Gastroesophageal sphincter (tissue), 4 donors: Measurements from ENCODE around the gene TUBA3D. TPM values are rescaled to one million over a fixed set of nuclear protein-coding genes. Genes with fewer than 3 reads are reported as not detected.
"Not testable (repeated sequence)": the region's sequence is repeated elsewhere in the genome, so short reads cannot be mapped to it uniquely, and the experiment has no call there.

Source experiments
- ATAC-seq: fragments of 150-250 bp; one replicate; pipeline ENCODE4 v1.9.1; 2016; ENCODE audit warnings: mild to moderate bottlenecking, moderate library complexity
- H3K27ac ChIP-seq, 4 donors: fragments of 200-600 bp; sonication (generic) in 3 of 4; 1 replicate in 3 of 4; 2 replicates in 1 of 4; pipeline ENCODE4 v1.5.1; 2016 to 2019
- H3K27me3 ChIP-seq: fragments of 200-600 bp; sonication (generic); one replicate; pipeline ENCODE4 v1.5.1; 2019
- H3K36me3 ChIP-seq, 2 donors: fragments of 200-600 bp; sonication (generic); one replicate each; pipeline ENCODE4 v1.5.1; 2019; ENCODE audit warnings: control low read depth in 1 of 2
- H3K4me1 ChIP-seq, 3 donors: fragments of 200-600 bp; sonication (generic); 1 replicate in 2 of 3; 2 replicates in 1 of 3; pipeline ENCODE4 v1.5.1; 2016 to 2019; ENCODE audit warnings: control low read depth in 2 of 3
- H3K4me3 ChIP-seq, 2 donors: fragments of 200-600 bp; sonication (generic); one replicate each; pipeline ENCODE4 v1.5.1; 2019; ENCODE audit warnings: mild to moderate bottlenecking in 1 of 2, moderate library complexity in 1 of 2
- H3K9me3 ChIP-seq, 3 donors: fragments of 200-600 bp; sonication (generic); one replicate each; pipeline ENCODE4 v1.5.1; 2017 to 2019; ENCODE audit warnings: control low read depth in 2 of 3
- CTCF ChIP-seq, 4 experiments: fragments of 200-600 bp in 2 of 4; fragments of 450-650 bp in 2 of 4; sonication (generic) in 1 of 4; IDR thresholded peaks; one replicate each; pipeline ENCODE4 v1.5.1; 2017 to 2019; ENCODE audit warnings: antibody characterized with exemption in 4 of 4, mild to moderate bottlenecking in 2 of 4, moderate library complexity in 2 of 4
- EP300 ChIP-seq: sonication (generic); formaldehyde crosslinking; IDR thresholded peaks from one replicate; pipeline ENCODE4 v1.6.1; 2017; ENCODE audit warnings: antibody characterized with exemption, mild to moderate bottlenecking
- POLR2A ChIP-seq, 2 donors: fragments of 450-650 bp; IDR thresholded peaks; one replicate each; pipeline ENCODE4 v1.6.1; 2017; ENCODE audit warnings: antibody characterized with exemption in 2 of 2, mild to moderate bottlenecking in 2 of 2, moderate library complexity in 1 of 2
- POLR2AphosphoS5 ChIP-seq: sonication (generic); formaldehyde crosslinking; IDR thresholded peaks from one replicate; pipeline ENCODE4 v1.6.1; 2017; ENCODE audit warnings: antibody characterized with exemption
- WGBS, 2 donors: methylation state at CpG; one replicate each; pipeline ENCODE4 v1.1.5; 2018; ENCODE audit warnings: low coverage in 1 of 2; 5-methylcytosine and 5-hydroxymethylcytosine counted together
- total RNA-seq, 4 donors: library from RNA; depleted of rRNA; stranded (reverse); fragments of >200 nt; gene quantifications; one replicate each; pipeline ENCODE4 v1.1.0, GENCODE V29; 2016

The TUBA3D gene
- total RNA-seq, 4 donors from 2014 or later = not detected

DNA sequence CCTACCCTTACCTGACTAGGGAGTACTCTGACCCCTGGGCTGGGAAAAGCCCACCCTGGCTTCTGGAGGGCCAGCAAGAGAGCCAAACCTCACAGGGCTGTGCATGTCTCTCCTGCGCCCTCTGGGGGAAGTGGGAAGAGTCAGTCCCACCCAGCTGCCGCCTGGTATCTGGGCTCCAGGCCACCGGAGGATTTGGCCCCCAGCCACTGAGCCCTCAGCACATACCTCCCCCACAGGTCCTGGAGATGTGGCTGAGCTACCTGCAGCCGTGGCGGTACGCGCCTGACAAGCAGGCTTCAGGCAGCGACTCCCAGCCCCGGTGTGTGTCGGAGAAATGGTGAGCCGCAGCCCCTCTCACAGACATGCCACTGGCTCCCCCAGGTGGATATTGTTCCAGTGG lies 40.7 kb downstream of the TUBA3D start:
- TF ChIP-seq CTCF (IDR thresholded peaks at IDR 0.05) = peak in 1 of 4 experiments; percentile 25

DNA sequence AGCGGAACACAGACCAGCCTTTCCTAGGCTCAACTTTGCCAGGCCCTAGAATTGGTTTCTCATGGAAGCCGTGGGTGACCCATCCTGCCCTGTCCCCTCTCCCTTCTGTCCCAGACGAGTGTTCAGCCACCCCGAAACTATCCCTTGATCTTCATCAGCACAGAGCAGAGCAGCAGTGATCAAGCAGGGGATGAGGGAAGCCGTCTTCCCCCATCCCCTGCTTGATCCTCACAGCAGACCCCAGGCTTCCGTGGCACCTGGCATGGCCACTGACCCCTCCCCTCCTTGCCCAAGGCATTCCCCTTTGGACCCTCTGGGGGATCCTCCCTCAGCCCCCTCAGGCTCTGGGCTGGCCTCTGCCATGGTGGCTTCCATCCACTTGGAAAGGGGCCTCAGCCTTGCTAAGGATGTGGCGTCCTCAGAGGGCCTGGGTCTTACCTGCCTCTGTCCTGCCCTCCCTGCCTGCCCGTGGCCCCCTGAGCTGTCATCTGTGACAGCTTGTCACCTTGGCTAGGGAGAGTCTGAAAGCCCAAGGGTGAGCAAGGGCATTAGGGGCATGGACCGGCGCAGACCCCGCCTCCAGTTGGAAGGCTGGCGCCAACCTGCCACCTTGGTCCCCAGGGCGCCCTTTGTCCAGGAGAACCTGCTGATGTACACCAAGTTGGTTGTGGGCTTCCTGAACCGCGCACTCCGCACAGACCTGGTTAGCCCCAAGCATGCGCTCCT lies 41.4 kb downstream of the TUBA3D start:
- ATAC-seq = no peak
- peaks cover 0 to 90% of the 10 kb centered on the region in 2 donors for H3K36me3 ChIP-seq
- TF ChIP-seq POLR2A (IDR thresholded peaks at IDR 0.05) (no peak), POLR2AphosphoS5 (no peak), EP300 (no peak), CTCF (IDR thresholded peaks at IDR 0.05) (no peak)
- no peaks in the 10 kb centered on the region for H3K27me3 ChIP-seq
- H3K4me1 ChIP-seq = no peaks in the 10 kb centered on the region
- 91% methylated on average over 4 of the region's 17 CpGs; no CpG with 5 or more reads in 1 of the 2 donors for WGBS, 2 donors
- no peaks in the 10 kb centered on the region for H3K9me3 ChIP-seq
- H3K4me3 ChIP-seq = no peak overlapping the region
- no peak overlapping the region for H3K27ac ChIP-seq

More for the DNA sequence above, 40.7 kb downstream of the TUBA3D start:
- not testable (repeated sequence) for H3K27ac ChIP-seq, H3K4me1 ChIP-seq, ATAC-seq, H3K27me3 ChIP-seq, H3K9me3 ChIP-seq, H3K4me3 ChIP-seq
- no CpG with 5 or more reads among the region's 11 CpGs for WGBS, 2 donors
- peaks cover 0 to 92% of the 10 kb centered on the region in 2 donors for H3K36me3 ChIP-seq

- H3K27me3 ChIP-seq, H3K4me3 ChIP-seq, ATAC-seq, H3K4me1 ChIP-seq, H3K27ac ChIP-seq, H3K9me3 ChIP-seq: not testable (repeated sequence)
- no CpG with 5 or more reads among the region's 16 CpGs for WGBS, 2 donors
- H3K36me3 ChIP-seq = peaks cover 0 to 84% of the 10 kb centered on the region in 2 donors
These were observed 41.9 kb downstream of the TUBA3D start for GRCh38 chr2:131517856-131518255.

DNA sequence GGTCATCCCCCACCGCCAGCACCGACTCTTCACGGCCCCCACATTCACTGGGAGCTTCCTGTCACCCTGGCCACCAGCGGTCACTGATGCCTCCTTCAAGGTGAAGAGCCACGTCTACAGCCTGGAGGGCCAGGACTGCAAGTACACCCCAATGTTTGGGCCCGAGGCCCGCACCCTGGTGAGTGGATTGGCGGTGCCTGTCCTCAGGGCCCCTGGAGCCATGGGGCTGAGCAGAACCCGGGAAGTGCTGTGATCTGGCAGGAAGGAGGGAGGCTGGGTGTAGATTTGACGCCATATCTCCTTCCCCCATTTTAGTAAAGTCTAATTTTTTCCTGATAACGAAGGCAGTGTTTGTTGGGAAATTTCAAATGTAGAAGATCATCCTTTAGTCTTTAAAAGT lies 42.6 kb downstream of the TUBA3D start:
- not testable (repeated sequence) for H3K27me3 ChIP-seq, H3K27ac ChIP-seq, H3K9me3 ChIP-seq, H3K4me3 ChIP-seq, ATAC-seq, H3K4me1 ChIP-seq
- H3K36me3 ChIP-seq = peaks cover 0 to 77% of the 10 kb centered on the region in 2 donors
- 67% methylated on average over 2 of the region's 11 CpGs; no CpG with 5 or more reads in 1 of the 2 donors for WGBS, 2 donors

DNA sequence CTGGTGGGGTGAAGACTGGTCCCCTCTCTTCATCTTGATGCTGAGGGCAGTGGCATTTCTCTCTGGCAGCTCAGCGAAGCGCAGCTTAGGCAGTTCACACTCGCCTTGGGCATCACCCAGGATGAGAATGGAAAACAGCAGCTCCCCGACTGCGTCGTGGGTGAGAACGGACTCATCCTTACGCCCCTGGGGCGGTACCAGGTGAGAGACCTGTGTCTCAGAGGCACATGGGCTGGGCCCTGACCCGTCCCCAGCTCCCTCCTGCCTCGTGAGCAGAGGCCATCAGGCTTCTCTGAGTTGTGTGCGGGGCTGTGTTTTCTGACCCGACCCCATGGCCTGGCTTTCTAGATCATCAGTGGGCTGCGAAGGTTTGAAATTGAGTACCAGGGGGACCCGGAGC lies 43.5 kb downstream of the TUBA3D start:
- no peak overlapping the region for H3K27ac ChIP-seq
- no peak for TF ChIP-seq POLR2A (IDR thresholded peaks at IDR 0.05)
- TF ChIP-seq EP300 = no peak
- TF ChIP-seq POLR2AphosphoS5 = no peak
- no peak for TF ChIP-seq CTCF (IDR thresholded peaks at IDR 0.05)
- H3K4me1 ChIP-seq = no peaks in the 10 kb centered on the region
- no peaks in the 10 kb centered on the region for H3K9me3 ChIP-seq
- no CpG with 5 or more reads among the region's 15 CpGs for WGBS, 2 donors
- no peak overlapping the region for H3K4me3 ChIP-seq
- peaks cover 0 to 68% of the 10 kb centered on the region in 2 donors for H3K36me3 ChIP-seq
- ATAC-seq = no peak
- no peaks in the 10 kb centered on the region for H3K27me3 ChIP-seq

GRCh38 chr2:131519871-131520470 lies 44.1 kb downstream of the TUBA3D start:
- not testable (repeated sequence) for H3K4me3 ChIP-seq, ATAC-seq, H3K9me3 ChIP-seq, H3K27ac ChIP-seq, H3K4me1 ChIP-seq, H3K27me3 ChIP-seq
- H3K36me3 ChIP-seq = peaks cover 0 to 63% of the 10 kb centered on the region in 2 donors
- WGBS, 2 donors = 100% methylated on average over 1 of the region's 24 CpGs; no CpG with 5 or more reads in 1 of the 2 donors
